ENCODE data around the gene RHOT1.
"Not testable (repeated sequence)": the region's sequence is repeated elsewhere in the genome, so short reads cannot be mapped to it uniquely, and the experiment has no call there.

RHOT1 gene

GRCh38 chr17:32227910-32228309 lies 85.6 kb downstream of the RHOT1 start:
- DNase-seq (ENCODE audit: low read depth): no peak

DNA sequence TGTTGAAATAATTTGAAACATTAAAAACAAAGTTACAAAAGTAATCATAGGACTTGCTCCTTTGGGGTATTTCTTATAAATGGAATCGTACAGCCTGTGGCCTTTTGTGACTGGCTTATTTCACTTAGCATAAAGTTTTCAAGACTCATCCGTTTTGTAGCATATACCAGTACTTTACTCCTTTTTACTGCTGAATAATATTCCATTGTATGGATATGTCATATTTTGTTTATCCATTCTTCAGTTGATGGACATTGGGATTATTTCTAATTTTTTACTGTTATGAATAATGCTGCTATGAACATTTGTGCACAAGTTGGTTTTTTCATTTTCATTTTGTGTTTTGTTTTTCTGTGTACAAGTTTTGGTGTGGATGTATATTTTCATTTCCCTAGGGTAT lies 93.3 kb downstream of the RHOT1 start:
- DNase-seq (ENCODE audit: low read depth): no peak

DNA sequence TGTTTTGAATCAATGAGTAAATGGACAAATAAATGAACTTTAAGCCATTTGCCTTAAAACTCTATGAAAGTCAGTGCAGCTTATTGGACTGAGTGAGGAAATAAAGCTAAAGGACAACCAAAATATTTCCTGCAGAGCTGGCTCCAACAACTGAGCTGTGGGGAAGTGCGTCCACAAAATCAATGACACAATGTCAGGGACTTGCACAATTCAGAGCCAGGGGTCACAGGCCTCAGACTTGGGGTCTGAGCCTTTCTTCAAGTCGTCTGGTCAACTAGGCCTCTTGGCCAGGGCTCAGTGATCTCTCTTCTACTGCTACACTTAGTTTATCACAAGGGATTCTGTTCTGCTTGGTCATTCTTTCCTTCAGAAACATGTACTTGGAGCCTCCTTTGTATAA lies 97.2 kb downstream of the RHOT1 start:
- no peak for DNase-seq (ENCODE audit: low read depth)

GRCh38 chr17:32240750-32241149 lies 98.4 kb downstream of the RHOT1 start:
- no peak for DNase-seq (ENCODE audit: low read depth)

GRCh38 chr17:32241640-32242039 lies 99.3 kb downstream of the RHOT1 start:
- no peak for DNase-seq (ENCODE audit: low read depth)

DNA sequence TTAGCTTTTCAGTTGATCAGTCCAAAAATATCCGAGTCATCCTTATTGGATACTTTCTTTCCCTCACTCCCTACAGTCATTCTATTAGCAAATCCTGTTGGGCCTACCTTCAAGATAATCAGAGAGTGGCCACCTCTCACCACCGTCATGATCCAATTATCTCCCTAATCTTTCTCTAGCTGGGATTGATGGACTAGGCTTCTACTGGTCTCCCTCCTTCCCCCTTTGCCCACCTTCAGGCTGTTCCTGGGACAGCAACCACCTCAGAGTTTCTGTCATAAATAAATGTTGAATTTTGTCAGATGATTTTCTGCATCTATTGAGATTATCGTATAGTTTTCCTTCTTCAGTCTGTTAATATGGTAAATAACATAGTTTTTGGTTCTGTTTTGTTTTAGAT lies 107.2 kb downstream of the RHOT1 start:
- no peak for DNase-seq (ENCODE audit: low read depth)

GRCh38 chr17:32253117-32253611 lies 110.9 kb downstream of the RHOT1 start:
- DNase-seq (ENCODE audit: low read depth): peak; percentile 38

DNA sequence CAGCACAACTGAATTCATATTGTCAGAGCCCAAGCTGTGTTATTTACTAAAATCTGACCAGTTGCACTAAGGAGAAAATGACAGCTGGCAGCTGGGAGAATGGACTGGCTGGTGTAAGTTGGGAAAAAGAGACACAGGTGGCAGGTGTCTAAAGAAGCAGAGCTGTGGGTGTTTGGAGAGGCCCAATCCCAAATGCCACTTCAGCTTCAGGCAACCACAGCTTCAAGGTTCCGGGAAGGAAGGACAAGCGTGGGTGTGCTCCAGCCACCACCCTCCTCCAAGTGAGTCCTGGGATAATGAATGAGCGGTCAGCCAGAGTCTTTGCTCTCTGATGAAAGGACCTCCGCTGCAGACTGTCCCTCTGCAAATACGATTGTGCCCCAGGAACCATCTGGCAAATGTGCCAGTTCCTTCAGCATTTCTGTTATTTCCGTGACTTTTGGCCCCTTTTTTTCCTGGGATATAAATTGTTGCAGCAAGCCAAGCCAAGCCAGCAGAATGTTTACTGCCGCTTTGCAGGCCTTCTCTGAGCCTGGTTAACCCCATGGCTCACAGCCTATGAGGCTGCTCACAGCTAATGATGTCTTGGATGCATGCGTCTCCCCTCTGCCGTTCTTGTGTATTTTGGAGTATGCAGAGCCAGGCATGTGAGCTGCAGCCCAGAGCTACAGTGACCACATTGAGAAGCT lies 113.9 kb downstream of the RHOT1 start:
- no peak for DNase-seq (ENCODE audit: low read depth)

DNA sequence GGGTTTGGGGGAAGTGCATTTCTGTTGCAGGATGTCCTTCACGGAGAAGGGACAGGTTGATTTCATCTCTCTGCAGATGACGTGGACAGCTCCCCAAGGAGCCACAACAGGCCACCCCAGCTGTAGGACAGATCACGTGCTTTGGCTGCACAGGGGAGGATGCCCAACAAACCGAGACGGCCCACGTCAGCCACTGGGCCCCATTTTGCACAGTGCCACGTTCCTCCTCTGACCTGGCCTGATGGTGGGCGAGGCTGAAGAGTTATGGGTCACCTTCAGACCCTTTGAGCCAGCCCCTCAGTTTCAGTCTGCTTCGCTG lies 114.4 kb downstream of the RHOT1 start:
- no peak for DNase-seq (ENCODE audit: low read depth)

GRCh38 chr17:32258383-32259140 lies 116.3 kb downstream of the RHOT1 start:
- no peak for DNase-seq (ENCODE audit: low read depth)

DNA sequence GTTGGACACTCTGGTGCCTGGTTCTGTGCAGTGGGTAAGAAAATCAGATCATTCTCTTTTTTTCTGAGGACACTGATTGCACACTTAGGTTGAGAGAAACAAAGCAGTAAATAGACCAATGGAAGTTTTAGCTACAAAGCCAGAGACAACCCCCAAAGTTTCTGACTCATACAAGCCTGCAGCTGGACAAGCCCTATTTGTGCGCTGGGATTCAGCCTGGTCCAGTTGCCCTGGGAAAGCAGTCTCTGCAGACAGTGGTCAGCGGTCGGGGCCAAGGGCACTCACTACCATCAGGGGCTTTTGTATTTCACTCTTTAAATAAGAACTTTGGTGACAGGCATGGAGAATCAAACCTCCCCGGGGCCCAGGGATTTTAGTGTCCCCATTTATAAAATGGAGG lies 117.3 kb downstream of the RHOT1 start:
- DNase-seq (ENCODE audit: low read depth): no peak

- DNase-seq (ENCODE audit: low read depth): no peak
These were observed 119.1 kb downstream of the RHOT1 start for GRCh38 chr17:32261417-32261736.

DNA sequence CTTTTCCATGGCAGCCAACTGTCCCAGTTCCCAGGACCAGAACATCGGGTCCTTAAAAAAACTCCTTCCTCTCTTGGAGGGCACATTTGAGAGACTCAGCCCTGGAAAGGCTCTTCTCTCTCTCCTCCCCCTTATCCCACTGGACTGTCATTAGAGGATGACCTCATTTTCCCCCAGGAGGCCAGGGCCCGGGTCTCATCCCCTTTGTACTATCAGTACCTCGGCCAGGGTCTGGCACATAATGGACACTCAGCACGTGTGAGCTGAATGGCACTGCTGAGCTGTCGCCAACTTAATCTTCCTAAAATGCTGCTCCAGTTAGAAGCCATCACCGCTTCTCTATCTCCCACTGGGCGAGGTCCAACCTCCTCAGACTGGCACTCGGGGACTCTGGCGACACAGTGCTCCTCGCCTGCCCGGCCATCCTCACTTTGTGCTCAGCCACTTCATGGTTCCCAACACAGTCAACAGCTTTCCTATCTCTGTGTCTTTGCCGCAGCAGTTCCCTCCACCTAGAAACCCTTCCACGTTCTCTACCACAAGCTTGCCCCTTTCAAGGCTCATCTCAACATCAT lies 119.7 kb downstream of the RHOT1 start:
- DNase-seq (ENCODE audit: low read depth): no peak

GRCh38 chr17:32263515-32263914 lies 121.2 kb downstream of the RHOT1 start:
- not testable (repeated sequence) for DNase-seq (ENCODE audit: low read depth)

GRCh38 chr17:32264140-32264799 lies 122.0 kb downstream of the RHOT1 start:
- DNase-seq (ENCODE audit: low read depth): no peak

DNA sequence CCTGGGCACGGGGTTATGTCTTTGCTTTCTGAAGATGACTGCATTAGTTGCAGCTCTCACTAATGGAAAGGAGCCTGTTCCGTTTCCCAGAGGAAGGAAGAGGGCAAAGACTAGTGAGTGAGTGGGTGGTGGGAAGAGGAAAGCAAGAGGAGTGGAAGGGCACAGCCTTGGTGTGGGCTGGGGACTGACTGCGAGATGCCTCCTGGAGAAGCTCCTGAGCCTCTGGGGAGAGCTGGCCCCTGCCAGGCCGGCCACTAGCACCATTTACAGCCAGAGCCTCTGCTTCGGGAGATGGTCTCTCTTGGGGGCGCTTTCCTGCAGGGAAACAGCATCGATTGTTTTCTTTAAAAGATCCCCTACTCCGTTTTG lies 122.5 kb downstream of the RHOT1 start:
- no peak for DNase-seq (ENCODE audit: low read depth)

DNA sequence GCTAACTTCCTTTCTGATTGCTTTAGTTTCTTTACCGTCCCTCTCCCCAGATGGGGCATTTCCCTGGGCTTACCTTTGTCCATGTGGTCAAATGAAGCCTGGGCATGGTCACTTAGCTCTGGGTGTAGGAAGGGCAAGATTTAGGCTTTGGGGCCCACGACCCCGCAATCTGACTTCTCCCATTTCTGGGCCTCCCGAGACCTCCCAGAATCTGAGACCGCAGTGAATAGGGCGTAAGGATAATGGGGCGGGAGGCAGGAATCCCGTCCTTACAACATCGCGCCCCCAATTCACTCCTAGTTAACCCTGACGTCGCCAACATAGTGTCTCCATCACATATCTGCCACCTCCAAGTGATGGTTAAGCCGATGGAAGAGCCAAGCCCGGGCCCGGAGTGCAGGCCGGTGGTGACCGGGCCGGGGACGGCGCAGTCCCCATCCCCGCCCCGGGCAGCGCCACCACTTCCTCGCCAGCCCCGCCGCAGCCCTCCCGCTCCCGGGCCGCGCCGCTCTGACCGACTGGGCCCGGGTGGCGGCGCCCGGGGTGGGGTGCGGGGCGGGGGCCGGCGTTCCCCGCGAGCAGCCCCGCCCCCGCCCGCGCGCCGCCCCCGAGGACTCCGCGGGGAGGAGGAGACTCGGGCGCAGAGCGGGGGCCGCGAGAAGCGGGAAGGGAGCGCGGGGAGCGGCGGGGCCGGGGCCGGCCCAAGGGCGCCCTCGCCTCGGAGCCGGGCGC lies 123.1 kb downstream of the RHOT1 start, which contains the start of gene RHBDL3:
Gene RHBDL3, plus strand, starts transcription at position 641 of the 732 bp plus-strand sequence. CDS start 358 bp downstream, outside the sequence.
- peak; percentile 1 for DNase-seq (ENCODE audit: low read depth)

- no peak for DNase-seq (ENCODE audit: low read depth)
These were observed 123.7 kb downstream of the RHOT1 start for GRCh38 chr17:32266051-32266388.

GRCh38 chr17:32266389-32267301 lies 124.3 kb downstream of the RHOT1 start:
- DNase-seq (ENCODE audit: low read depth): peak; percentile 5

GRCh38 chr17:32267690-32268205 lies 125.4 kb downstream of the RHOT1 start:
- no peak for DNase-seq (ENCODE audit: low read depth)

DNA sequence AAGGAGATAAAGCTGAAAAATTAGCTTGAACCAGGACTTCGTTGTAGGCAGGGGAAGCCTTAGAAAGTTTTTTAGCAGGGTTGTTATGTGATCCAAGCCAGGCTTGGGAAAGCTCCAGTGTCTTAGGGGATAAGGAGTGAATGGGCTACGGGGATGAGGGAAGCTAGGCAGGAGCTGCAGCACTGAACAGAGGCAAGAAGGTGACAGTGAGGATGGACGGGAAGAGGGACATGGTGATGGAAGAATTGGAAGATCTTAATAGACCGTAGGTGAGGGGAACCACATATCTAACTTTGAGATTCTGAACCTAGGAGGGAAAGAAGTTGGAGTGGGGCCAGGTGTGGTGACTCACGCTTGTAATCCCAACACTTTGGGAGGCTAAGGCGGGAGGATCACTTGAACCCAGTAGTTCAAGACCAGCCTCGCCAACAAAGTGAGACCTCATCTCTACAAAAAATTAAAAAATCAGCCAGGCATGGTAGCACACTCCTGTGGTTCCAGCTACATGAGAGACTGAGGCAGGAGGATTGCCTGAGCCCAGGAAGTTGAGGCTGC lies 126.5 kb downstream of the RHOT1 start:
- no peak for DNase-seq (ENCODE audit: low read depth)
